Natural killer cell treated with Interleukin-12 subunit alpha and Interleukin-12 subunit beta and Interleukin-15 and Interleukin-18, amount 100 ng/mL, for 72 hours (primary cell): Measurements from ENCODE around the gene TIFAB. TPM values are rescaled to one million over a fixed set of nuclear protein-coding genes. Genes with fewer than 3 reads are reported as not detected.

Experiments
- ATAC-seq, 2 donors: fragments of 150-1000 bp; cut with Tn5 transposase in 1 of 2; sonication (Bioruptor Pico), chemical (Tn5 transposase) in 1 of 2; 2 replicates each; pipeline ENCODE4 v1.10.0; 2021
- DNase-seq: peaks from one replicate; pipeline ENCODE4 v3.0.0; 2022; ENCODE audit warnings: low spot score
- H3K27ac Mint-ChIP-seq, 2 donors: 1 replicate in 1 of 2; 2 replicates in 1 of 2; pipeline ENCODE4 v1.8.0; 2022; ENCODE audit warnings: mixed read lengths in 2 of 2, mild to moderate bottlenecking in 1 of 2, moderate library complexity in 1 of 2
- H3K27me3 Mint-ChIP-seq, 2 donors: 1 replicate in 1 of 2; 2 replicates in 1 of 2; pipeline ENCODE4 v1.8.0; 2022; ENCODE audit warnings: mixed read lengths in 2 of 2
- H3K36me3 Mint-ChIP-seq: one replicate; pipeline ENCODE4 v1.8.0; 2022; ENCODE audit warnings: mixed read lengths
- H3K4me1 Mint-ChIP-seq, 2 donors: 1 replicate in 1 of 2; 2 replicates in 1 of 2; pipeline ENCODE4 v1.8.0; 2022; ENCODE audit warnings: low read depth in 2 of 2, mixed read lengths in 2 of 2, mild to moderate bottlenecking in 1 of 2
- H3K4me3 Mint-ChIP-seq: one replicate; pipeline ENCODE4 v1.8.0; 2022; ENCODE audit warnings: mixed read lengths
- H3K9me3 Mint-ChIP-seq: 2 replicates; pipeline ENCODE4 v1.8.0; 2022; ENCODE audit warnings: mixed read lengths
- total RNA-seq, 2 donors: library from RNA; stranded (reverse); gene quantifications; one replicate each; pipeline ENCODE4 v1.2.3, GENCODE V29; 2022

TIFAB gene
- total RNA-seq, 2 donors from 2014 or later = not detected

DNA sequence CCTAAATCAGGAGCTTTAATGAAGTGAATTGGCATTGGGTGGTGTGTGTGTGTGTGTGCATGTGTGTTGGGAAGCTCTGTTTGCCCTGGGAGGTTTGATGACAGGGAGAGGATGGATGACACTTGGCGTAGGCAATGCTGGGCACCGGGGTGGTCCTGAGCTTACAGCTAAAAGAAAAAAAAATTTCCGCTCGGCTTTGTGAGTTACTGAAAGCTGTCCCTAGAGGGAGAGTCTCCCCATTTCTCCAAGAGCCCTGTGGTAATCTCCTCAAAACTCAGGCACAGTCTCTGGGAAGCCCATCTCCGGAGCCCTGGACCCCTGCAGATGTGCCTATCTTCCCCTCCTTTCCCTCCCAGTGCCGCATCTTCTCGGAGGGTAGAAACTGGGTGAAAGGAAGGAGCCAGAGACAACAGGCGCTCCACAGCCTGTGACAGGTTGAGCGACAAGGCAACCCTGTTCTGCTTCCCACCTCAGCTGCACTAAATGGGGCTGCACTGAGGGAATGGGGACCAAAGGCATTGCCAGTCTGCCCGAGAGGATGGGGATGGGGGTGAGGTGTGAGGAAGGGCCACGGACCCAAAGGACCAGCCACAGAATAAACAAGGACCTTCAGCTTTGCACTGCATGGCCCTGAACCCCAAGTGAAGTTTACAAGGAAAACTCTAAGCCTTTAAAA lies 35.8 kb upstream of the TIFAB start:
- no peak for ATAC-seq
- DNase-seq = no peak
- H3K27me3 Mint-ChIP-seq = peaks cover 30 to 38% of the 10 kb centered on the region in 2 donors
- H3K27ac Mint-ChIP-seq = no peak overlapping the region
- no peak overlapping the region for H3K4me3 Mint-ChIP-seq
- no peaks in the 10 kb centered on the region for H3K9me3 Mint-ChIP-seq
- no peaks in the 10 kb centered on the region for H3K36me3 Mint-ChIP-seq
- H3K4me1 Mint-ChIP-seq = peaks cover 2 to 6% of the 10 kb centered on the region in 2 donors

- H3K4me3 Mint-ChIP-seq = no peak overlapping the region
- DNase-seq (no peak), ATAC-seq (no peak)
- no peaks in the 10 kb centered on the region for H3K36me3 Mint-ChIP-seq
- no peak overlapping the region for H3K27ac Mint-ChIP-seq
- peaks cover 2 to 6% of the 10 kb centered on the region in 2 donors for H3K4me1 Mint-ChIP-seq
- peaks cover 30 to 36% of the 10 kb centered on the region in 2 donors for H3K27me3 Mint-ChIP-seq
- H3K9me3 Mint-ChIP-seq = no peaks in the 10 kb centered on the region
These were observed 34.9 kb upstream of the TIFAB start for GRCh38 chr5:135487037-135487395.

DNA sequence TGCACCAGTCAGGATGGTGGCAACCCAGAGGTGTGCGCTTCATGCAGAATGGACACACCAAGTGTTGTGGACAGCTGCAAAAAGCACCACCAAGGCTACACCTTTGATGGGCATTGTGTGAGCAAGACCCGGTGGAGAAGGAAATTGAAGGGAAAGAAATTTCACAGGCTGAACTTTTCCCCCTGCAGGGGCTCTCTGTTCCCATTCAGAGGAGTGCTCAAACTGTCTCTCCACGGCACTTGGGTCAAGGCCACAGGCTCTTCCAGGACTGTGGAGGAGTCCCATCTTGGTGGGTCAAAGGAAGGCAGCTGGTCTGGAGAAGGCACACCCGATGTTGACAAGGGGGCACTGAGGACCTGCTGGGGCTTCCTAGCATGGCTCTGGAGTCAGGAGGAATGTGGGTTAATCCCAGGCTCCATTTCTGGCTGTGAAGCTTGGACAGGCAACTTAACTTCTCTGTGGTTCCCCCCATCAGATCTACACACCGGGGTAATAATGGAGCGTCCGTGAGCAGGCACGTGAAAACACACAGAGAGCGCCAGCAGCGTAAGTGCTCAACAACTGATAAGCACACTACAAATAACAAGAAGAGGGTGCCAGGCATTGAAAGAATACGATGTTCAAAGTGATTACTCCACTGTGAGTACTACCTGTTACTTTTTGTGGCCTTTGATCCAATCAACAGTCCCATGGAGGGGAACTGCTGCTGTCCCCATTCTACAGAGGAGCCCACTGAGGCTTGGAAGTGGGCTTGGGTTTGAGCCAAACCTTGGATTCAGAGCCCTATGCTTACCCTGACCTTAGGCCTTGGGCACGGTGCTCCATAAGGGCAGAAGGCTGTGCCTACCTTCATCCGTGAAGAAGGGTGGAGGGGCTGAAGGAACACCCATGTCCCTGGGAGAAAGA lies 34.2 kb upstream of the TIFAB start:
- peaks cover 30 to 36% of the 10 kb centered on the region in 2 donors for H3K27me3 Mint-ChIP-seq
- no peaks in the 10 kb centered on the region for H3K9me3 Mint-ChIP-seq
- peaks cover 2 to 6% of the 10 kb centered on the region in 2 donors for H3K4me1 Mint-ChIP-seq
- no peak overlapping the region for H3K4me3 Mint-ChIP-seq
- H3K27ac Mint-ChIP-seq = no peak overlapping the region
- H3K36me3 Mint-ChIP-seq = no peaks in the 10 kb centered on the region
- ATAC-seq (no peak), DNase-seq (no peak)

DNA sequence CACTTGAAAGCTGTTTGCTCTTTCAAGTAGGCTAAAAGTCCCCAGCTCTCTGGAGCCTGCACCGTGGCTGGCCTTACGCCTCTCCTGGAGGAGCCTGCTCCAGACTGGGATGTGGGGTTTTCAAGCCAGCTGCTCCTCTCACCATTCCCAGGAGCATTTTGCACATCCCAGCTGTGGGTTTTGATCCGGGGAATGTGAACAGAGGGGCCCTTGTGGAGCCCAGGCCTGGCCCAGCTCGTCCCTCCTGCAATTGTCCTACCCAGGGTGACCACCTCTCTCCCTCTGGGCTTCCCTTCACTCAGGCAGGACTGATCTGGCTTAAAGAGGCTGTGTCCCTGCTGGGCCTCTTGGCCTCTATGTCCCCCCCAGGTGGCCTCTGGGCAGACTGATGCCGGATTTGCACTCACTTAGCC lies 32.5 kb upstream of the TIFAB start:
- Mint-ChIP-seq H3K27me3 (peaks cover 22 to 39% of the 10 kb centered on the region in 2 donors), H3K36me3 (no peaks in the 10 kb centered on the region), H3K27ac (no peak overlapping the region), H3K4me3 (no peak overlapping the region), H3K9me3 (no peaks in the 10 kb centered on the region), H3K4me1 (peaks cover 0 to 2% of the 10 kb centered on the region in 2 donors)
- DNase-seq = no peak
- no peak for ATAC-seq

DNA sequence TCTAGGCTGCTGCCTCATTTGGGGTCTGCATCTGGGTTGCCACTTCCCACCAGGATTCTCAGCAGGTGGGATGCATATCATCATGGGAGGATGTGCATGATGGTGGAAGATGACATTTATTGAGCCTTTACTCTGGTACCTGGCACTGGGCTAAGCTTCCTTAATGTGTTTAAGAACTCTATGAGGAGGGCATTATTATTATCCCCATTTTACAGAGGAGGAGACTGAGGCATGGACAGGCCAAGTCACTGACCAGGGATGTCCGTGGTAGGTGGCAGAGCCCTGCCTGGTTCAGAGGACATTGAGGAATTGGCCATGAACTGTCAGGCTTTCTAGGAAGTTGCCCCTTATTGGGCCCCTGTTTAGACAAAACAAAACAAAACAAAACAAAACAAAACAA lies 31.1 kb upstream of the TIFAB start:
- H3K27me3 Mint-ChIP-seq = peaks cover 18 to 33% of the 10 kb centered on the region in 2 donors
- H3K9me3 Mint-ChIP-seq = no peaks in the 10 kb centered on the region
- DNase-seq (no peak), ATAC-seq (no peak)
- H3K4me3 Mint-ChIP-seq = no peak overlapping the region
- no peaks in the 10 kb centered on the region for H3K4me1 Mint-ChIP-seq
- no peaks in the 10 kb centered on the region for H3K36me3 Mint-ChIP-seq
- no peak overlapping the region for H3K27ac Mint-ChIP-seq

DNA sequence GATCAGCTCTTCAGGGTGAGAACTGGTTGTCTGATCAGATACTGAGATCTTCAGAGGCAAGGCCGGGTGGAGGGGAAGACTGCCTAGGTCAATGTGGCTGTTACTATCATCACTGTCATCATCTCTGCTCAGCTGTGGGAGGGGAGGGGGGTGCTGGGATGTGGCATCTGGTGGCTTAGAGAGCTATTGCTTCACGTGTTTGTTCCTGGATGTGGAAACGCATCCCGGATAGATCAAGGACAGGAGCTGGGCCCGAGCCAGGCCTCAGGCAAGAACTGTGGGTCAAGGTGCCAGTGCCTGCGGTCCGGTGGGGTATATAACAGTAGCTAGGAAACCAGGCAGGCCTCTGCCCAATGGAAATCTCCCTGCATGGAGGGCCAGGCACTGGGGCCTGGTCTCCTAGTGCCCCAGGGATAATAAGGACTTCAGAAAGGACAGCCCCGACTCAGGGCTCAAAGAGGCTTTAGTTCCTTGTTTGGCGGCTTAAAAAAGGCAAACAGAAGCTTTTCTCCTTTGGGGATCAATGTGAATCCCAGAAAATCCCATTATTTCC lies 30.3 kb upstream of the TIFAB start:
- Mint-ChIP-seq H3K4me3 (no peak overlapping the region), H3K9me3 (no peaks in the 10 kb centered on the region), H3K27ac (no peak overlapping the region), H3K27me3 (peaks cover 14 to 25% of the 10 kb centered on the region in 2 donors), H3K36me3 (no peaks in the 10 kb centered on the region), H3K4me1 (no peaks in the 10 kb centered on the region)
- ATAC-seq (no peak), DNase-seq (no peak)

GRCh38 chr5:135481909-135482311 lies 29.8 kb upstream of the TIFAB start:
- Mint-ChIP-seq H3K4me3 (no peak overlapping the region), H3K36me3 (no peaks in the 10 kb centered on the region), H3K27ac (no peak overlapping the region), H3K4me1 (no peaks in the 10 kb centered on the region), H3K9me3 (no peaks in the 10 kb centered on the region), H3K27me3 (peaks cover 10 to 20% of the 10 kb centered on the region in 2 donors)
- ATAC-seq = peak in 1 of 2 donors; percentile 39
- no peak for DNase-seq

- Mint-ChIP-seq H3K27ac (no peak overlapping the region), H3K9me3 (no peaks in the 10 kb centered on the region), H3K4me1 (no peaks in the 10 kb centered on the region), H3K4me3 (no peak overlapping the region), H3K27me3 (peaks cover 7 to 14% of the 10 kb centered on the region in 2 donors), H3K36me3 (no peaks in the 10 kb centered on the region)
- ATAC-seq (no peak), DNase-seq (no peak)
These were observed 29.2 kb upstream of the TIFAB start for GRCh38 chr5:135481387-135481786.

DNA sequence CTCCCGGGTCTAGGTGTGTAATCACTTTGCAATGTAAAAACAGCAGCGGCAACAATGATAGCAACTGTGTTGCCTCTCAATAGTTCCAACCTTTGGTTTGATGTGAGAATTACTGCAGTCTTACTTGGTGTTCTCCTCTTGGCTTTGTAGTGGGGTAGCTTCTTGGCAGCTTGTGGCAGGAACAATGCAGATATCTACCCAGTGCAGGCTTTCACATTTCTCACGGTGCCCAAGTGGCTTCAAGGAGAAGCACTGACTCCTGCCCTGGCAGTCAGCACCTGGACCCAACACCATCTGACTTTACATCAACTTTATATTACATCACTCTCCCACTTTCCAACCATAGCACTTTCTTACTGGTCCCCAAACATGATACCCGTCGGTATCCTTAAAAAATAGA lies 28.4 kb upstream of the TIFAB start:
- ATAC-seq (no peak), DNase-seq (no peak)
- no peak overlapping the region for H3K27ac Mint-ChIP-seq
- no peak overlapping the region for H3K4me3 Mint-ChIP-seq
- H3K36me3 Mint-ChIP-seq = no peaks in the 10 kb centered on the region
- H3K9me3 Mint-ChIP-seq = no peaks in the 10 kb centered on the region
- peaks cover 8 to 17% of the 10 kb centered on the region in 2 donors for H3K27me3 Mint-ChIP-seq
- no peaks in the 10 kb centered on the region for H3K4me1 Mint-ChIP-seq

GRCh38 chr5:135478938-135479337 lies 26.8 kb upstream of the TIFAB start:
- Mint-ChIP-seq H3K27me3 (peaks cover 9 to 20% of the 10 kb centered on the region in 2 donors), H3K36me3 (no peaks in the 10 kb centered on the region), H3K9me3 (no peaks in the 10 kb centered on the region), H3K27ac (no peak overlapping the region), H3K4me1 (no peaks in the 10 kb centered on the region), H3K4me3 (no peak overlapping the region)
- ATAC-seq = no peak
- DNase-seq = no peak

DNA sequence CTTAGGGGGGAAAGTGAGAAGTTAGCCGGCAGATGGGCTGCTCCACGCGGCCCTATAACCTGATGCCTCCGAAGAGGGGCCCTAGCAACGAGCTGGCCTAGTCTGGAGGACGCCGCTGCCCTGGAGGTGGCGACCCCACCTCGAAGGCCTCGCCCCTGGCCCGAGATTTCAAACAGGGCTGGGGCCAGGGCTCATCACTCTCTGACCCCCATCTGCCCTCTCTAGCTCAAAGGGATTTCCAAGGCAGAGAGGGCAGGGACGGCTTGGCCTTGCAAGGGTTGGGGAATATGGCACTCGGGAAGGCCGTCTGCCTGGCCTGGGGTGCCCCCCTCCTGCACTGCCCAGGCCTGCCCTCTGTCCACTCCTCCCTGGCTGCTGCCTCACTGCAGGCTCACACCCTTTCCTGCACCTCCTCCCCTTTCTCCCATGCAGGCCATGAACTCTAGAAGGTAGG lies 25.5 kb upstream of the TIFAB start:
- Mint-ChIP-seq H3K27ac (no peak overlapping the region), H3K36me3 (no peaks in the 10 kb centered on the region), H3K27me3 (peaks cover 11 to 20% of the 10 kb centered on the region in 2 donors), H3K4me1 (no peaks in the 10 kb centered on the region), H3K9me3 (no peaks in the 10 kb centered on the region), H3K4me3 (no peak overlapping the region)
- no peak for DNase-seq
- no peak for ATAC-seq

DNA sequence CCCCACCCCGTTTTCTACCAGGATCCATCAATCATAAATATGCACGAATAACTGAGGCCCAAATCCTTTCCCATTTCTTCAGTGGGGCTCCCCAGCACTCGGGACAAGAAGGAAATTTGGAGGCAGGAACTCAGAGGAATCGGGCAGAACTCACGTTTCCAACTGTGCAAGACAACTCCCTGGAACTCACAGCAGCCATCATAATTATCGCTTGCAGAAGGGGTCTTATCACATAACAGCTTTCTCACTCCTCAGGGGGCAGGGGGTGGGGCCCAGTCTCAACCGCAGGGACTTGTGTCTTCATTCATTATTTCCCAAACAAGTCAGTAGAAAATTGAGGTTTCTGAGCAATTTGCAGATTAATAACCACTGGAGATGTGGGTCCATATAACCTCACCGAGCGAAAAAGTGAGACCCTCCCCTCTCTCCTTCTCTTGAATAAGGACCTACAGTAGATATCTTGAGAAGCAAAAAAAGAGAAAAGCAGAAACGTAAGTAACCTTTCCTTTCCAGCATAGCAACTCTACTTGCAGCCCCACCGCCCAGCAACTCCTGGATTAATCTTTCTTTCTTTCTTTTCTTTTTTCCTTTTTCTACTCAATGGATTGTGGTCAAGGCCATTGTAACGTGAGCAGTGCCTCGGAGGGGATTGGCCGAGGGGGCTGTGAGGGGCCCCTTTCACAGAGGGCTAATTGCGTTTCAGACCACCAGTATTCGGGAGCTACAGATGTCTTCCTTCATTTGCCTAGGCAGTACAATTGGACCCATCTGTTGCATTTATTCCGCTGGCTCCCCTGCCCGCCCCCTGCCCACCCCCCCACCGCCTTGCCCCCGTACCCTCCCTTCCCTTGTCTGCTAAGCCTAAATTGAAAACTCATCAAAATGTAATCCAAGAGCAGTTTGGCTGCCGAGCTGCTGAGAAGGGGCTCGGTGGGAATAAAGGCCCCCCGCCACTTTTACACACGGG lies 24.7 kb upstream of the TIFAB start:
- Mint-ChIP-seq H3K9me3 (no peaks in the 10 kb centered on the region), H3K36me3 (no peaks in the 10 kb centered on the region), H3K4me1 (no peaks in the 10 kb centered on the region), H3K27ac (no peak overlapping the region), H3K27me3 (peaks cover 11 to 20% of the 10 kb centered on the region in 2 donors), H3K4me3 (no peak overlapping the region)
- ATAC-seq (no peak), DNase-seq (no peak)

DNA sequence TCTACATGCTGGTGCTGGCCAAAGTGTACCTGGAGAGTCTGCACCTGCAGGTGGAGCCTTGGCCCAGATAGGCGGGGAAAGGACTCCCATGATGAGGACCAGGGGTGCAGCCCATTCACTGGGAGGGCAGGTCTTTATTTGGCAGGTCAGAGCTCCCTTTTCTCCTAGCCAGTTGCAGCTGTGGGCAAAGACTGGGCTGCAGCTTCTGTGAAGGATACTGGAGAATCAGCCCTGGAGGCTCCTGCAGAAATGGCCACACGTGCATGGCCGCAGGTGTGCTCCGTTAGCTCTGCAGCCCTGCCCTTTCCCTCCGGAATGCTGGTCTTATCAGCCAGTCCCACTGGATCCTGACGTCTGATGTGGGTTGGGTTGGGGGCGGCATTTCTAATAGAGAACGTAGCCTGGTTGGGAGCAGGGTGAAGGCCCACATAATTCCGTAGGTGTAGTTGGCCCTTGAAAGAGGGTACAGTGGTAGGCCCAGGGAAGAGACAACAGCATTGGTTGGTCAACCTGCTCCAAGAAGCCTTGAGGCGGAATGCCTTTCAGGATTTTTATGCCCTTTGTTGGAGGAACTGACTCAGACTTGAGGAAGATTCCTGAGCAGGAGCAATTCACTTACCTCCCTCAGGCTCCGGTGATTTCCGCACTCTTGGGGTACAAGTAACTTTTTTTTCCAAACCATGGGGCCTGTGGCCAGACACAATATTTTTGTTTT lies 22.0 kb upstream of the TIFAB start:
- ATAC-seq (peak in 1 of 2 donors; percentile 28), DNase-seq (no peak)
- H3K27me3 Mint-ChIP-seq = peaks cover 22 to 25% of the 10 kb centered on the region in 2 donors
- no peaks in the 10 kb centered on the region for H3K4me1 Mint-ChIP-seq
- no peak overlapping the region for H3K27ac Mint-ChIP-seq
- no peaks in the 10 kb centered on the region for H3K9me3 Mint-ChIP-seq
- H3K36me3 Mint-ChIP-seq = no peaks in the 10 kb centered on the region
- no peak overlapping the region for H3K4me3 Mint-ChIP-seq
